WTC11 (cell line): ENCODE data around the gene GPC6. TPM values are rescaled to one million over a fixed set of nuclear protein-coding genes. Genes with fewer than 3 reads are reported as not detected.

Experiments used
- ATAC-seq: fragments of 200-7000 bp; cut with Tn5 transposase; 2 replicates; pipeline ENCODE4 v1.10.0; 2021; ENCODE audit warnings: mild to moderate bottlenecking, moderate library complexity
- CTCF ChIA-PET: fragments of 300-600 bp; sonication (Branson Sonifier 250); formaldehyde crosslinking; loops from one replicate; lab custom pipeline; 2021; ENCODE audit warnings: antibody characterized with exemption; lab: Charles Lee
- POLR2A ChIA-PET: fragments of 350-600 bp; sonication (Branson Sonifier 250); formaldehyde crosslinking; loops from one replicate; lab custom pipeline; 2021; ENCODE audit warnings: antibody characterized with exemption; lab: Charles Lee
- DNase-seq: peaks from one replicate; pipeline ENCODE4 v3.0.0; 2021; ENCODE audit warnings: low spot score
- H3K27ac Mint-ChIP-seq: 2 replicates; pipeline ENCODE4 v1.8.0; 2021; ENCODE audit warnings: mixed read lengths
- H3K27me3 Mint-ChIP-seq: 2 replicates; pipeline ENCODE4 v1.8.0; 2021; ENCODE audit warnings: low read depth, mild to moderate bottlenecking, moderate library complexity, mixed read lengths
- H3K36me3 Mint-ChIP-seq: 2 replicates; pipeline ENCODE4 v1.8.0; 2021; ENCODE audit warnings: mixed read lengths
- H3K4me1 Mint-ChIP-seq: 2 replicates; pipeline ENCODE4 v1.8.0; 2022; ENCODE audit warnings: mixed read lengths
- H3K4me3 Mint-ChIP-seq: 2 replicates; pipeline ENCODE4 v1.8.0; 2021; ENCODE audit warnings: mild to moderate bottlenecking, moderate library complexity, mixed read lengths
- H3K9me3 Mint-ChIP-seq: 2 replicates; pipeline ENCODE4 v1.8.0; 2021; ENCODE audit warnings: mixed read lengths
- CREM ChIP-seq: sonication (generic); formaldehyde crosslinking; IDR thresholded peaks from 2 replicates; pipeline ENCODE4 v1.8.1; 2022; ENCODE audit warnings: mild to moderate bottlenecking, missing genetic modification reagents, moderate library complexity
- FOXK1 ChIP-seq: sonication (generic); formaldehyde crosslinking; IDR thresholded peaks from 2 replicates; pipeline ENCODE4 v1.8.0; 2022; ENCODE audit warnings: mild to moderate bottlenecking, moderate library complexity, missing genetic modification reagents
- JUN ChIP-seq: sonication (generic); formaldehyde crosslinking; IDR thresholded peaks from 2 replicates; pipeline ENCODE4 v1.8.0; 2023; ENCODE audit warnings: mild to moderate bottlenecking, missing genetic modification reagents
- MXD4 ChIP-seq: fragments of 250-450 bp; sonication (Bioruptor Pico); IDR thresholded peaks from 2 replicates; pipeline ENCODE4 v1.8.0; 2021; ENCODE audit warnings: mild to moderate bottlenecking, moderate library complexity, borderline replicate concordance
- NFE2L1 ChIP-seq: sonication (generic); formaldehyde crosslinking; IDR thresholded peaks from 2 replicates; pipeline ENCODE4 v1.8.1; 2023; ENCODE audit warnings: missing genetic modification reagents
- NR1H2 ChIP-seq: sonication (generic); formaldehyde crosslinking; IDR thresholded peaks from 2 replicates; pipeline ENCODE4 v1.9.0; 2021; ENCODE audit warnings: mild to moderate bottlenecking, moderate library complexity, missing genetic modification reagents
- OVOL2 ChIP-seq: fragments of 250-450 bp; sonication (Bioruptor Pico); IDR thresholded peaks from 2 replicates; pipeline ENCODE4 v1.9.0; 2021; ENCODE audit warnings: mild to moderate bottlenecking, borderline replicate concordance
- RORB ChIP-seq: fragments of 250-450 bp; sonication (Bioruptor Pico); IDR thresholded peaks from 2 replicates; pipeline ENCODE4 v1.9.0; 2021; ENCODE audit warnings: mild to moderate bottlenecking
- SOX15 ChIP-seq: fragments of 250-450 bp; sonication (Bioruptor Pico); IDR thresholded peaks from 2 replicates; pipeline ENCODE4 v1.9.0; 2021; ENCODE audit warnings: mild to moderate bottlenecking
- ZNF219 ChIP-seq: sonication (generic); formaldehyde crosslinking; IDR thresholded peaks from 2 replicates; pipeline ENCODE4 v1.8.0; 2023; ENCODE audit warnings: missing genetic modification reagents, mild to moderate bottlenecking, borderline replicate concordance
- ZNF416 ChIP-seq: fragments of 250-450 bp; sonication (Bioruptor Pico); IDR thresholded peaks from 2 replicates; pipeline ENCODE4 v1.9.0; 2021; ENCODE audit warnings: mild to moderate bottlenecking, inconsistent platforms
- ZNF671 ChIP-seq: fragments of 250-450 bp; sonication (Bioruptor Pico); IDR thresholded peaks from 2 replicates; pipeline ENCODE4 v1.8.0; 2021; ENCODE audit warnings: mild to moderate bottlenecking
- total RNA-seq: library from RNA; stranded (reverse); gene quantifications from 3 replicates; pipeline ENCODE4 v1.2.3, GENCODE V29; 2021
- TF ChIP-seq, protein P1 (sequence below): fragments of 250-450 bp; sonication (Bioruptor Pico); IDR thresholded peaks from 2 replicates; pipeline ENCODE4 v1.9.0; 2021; ENCODE audit warnings: mild to moderate bottlenecking, borderline replicate concordance
- TF ChIP-seq, protein P2 (sequence below): sonication (generic); formaldehyde crosslinking; IDR thresholded peaks from 2 replicates; pipeline ENCODE4 v1.8.1; 2023; ENCODE audit warnings: mild to moderate bottlenecking, missing genetic modification reagents
- TF ChIP-seq, protein P3 (sequence below): sonication (generic); formaldehyde crosslinking; IDR thresholded peaks from 2 replicates; pipeline ENCODE4 v1.8.1; 2023; ENCODE audit warnings: mild to moderate bottlenecking, missing genetic modification reagents, moderate library complexity
- TF ChIP-seq, protein P4 (sequence below): sonication (generic); formaldehyde crosslinking; IDR thresholded peaks from 2 replicates; pipeline ENCODE4 v1.8.1; 2023; ENCODE audit warnings: mild to moderate bottlenecking, missing genetic modification reagents, borderline replicate concordance
- TF ChIP-seq, protein P5 (sequence below): sonication (generic); formaldehyde crosslinking; IDR thresholded peaks from 2 replicates; pipeline ENCODE4 v1.8.0; 2022; ENCODE audit warnings: mild to moderate bottlenecking, missing genetic modification reagents
- TF ChIP-seq, protein P6 (sequence below): sonication (generic); formaldehyde crosslinking; IDR thresholded peaks from 2 replicates; pipeline ENCODE4 v1.8.1; 2022; ENCODE audit warnings: mild to moderate bottlenecking, moderate library complexity, missing genetic modification reagents
- TF ChIP-seq, protein P7 (sequence below): sonication (generic); formaldehyde crosslinking; IDR thresholded peaks from 2 replicates; pipeline ENCODE4 v1.8.0; 2023; ENCODE audit warnings: missing genetic modification reagents, mild to moderate bottlenecking, borderline replicate concordance

The GPC6 gene
- total RNA-seq, 1 experiment from 2014 or later = 19.5 TPM

DNA sequence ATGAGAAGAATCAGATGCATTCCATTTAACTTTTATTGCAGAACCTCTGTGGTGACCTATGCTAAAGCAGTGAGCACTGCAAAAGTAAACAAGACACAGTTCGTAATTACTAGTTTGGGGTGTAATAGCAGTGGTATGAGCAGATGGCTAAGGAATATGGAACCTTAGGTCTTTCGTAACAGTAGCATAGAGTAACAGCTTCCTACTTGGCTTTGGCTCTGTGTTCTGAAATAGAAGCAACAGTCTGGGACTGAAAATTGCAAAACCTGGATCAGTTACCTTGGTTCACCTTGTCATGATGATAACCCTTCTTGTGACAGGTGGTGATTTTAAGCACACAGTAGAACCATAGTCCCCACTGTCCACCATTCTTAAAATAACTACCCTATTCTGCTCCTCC lies 303.4 kb downstream of the GPC6 start (continued):
- TF ChIP-seq CREM (CRISPR knock-in tag) = no peak
- TF ChIP-seq, protein P1, sequence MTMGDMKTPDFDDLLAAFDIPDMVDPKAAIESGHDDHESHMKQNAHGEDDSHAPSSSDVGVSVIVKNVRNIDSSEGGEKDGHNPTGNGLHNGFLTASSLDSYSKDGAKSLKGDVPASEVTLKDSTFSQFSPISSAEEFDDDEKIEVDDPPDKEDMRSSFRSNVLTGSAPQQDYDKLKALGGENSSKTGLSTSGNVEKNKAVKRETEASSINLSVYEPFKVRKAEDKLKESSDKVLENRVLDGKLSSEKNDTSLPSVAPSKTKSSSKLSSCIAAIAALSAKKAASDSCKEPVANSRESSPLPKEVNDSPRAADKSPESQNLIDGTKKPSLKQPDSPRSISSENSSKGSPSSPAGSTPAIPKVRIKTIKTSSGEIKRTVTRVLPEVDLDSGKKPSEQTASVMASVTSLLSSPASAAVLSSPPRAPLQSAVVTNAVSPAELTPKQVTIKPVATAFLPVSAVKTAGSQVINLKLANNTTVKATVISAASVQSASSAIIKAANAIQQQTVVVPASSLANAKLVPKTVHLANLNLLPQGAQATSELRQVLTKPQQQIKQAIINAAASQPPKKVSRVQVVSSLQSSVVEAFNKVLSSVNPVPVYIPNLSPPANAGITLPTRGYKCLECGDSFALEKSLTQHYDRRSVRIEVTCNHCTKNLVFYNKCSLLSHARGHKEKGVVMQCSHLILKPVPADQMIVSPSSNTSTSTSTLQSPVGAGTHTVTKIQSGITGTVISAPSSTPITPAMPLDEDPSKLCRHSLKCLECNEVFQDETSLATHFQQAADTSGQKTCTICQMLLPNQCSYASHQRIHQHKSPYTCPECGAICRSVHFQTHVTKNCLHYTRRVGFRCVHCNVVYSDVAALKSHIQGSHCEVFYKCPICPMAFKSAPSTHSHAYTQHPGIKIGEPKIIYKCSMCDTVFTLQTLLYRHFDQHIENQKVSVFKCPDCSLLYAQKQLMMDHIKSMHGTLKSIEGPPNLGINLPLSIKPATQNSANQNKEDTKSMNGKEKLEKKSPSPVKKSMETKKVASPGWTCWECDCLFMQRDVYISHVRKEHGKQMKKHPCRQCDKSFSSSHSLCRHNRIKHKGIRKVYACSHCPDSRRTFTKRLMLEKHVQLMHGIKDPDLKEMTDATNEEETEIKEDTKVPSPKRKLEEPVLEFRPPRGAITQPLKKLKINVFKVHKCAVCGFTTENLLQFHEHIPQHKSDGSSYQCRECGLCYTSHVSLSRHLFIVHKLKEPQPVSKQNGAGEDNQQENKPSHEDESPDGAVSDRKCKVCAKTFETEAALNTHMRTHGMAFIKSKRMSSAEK (CRISPR knock-in tag) = no peak
- TF ChIP-seq, protein P2, sequence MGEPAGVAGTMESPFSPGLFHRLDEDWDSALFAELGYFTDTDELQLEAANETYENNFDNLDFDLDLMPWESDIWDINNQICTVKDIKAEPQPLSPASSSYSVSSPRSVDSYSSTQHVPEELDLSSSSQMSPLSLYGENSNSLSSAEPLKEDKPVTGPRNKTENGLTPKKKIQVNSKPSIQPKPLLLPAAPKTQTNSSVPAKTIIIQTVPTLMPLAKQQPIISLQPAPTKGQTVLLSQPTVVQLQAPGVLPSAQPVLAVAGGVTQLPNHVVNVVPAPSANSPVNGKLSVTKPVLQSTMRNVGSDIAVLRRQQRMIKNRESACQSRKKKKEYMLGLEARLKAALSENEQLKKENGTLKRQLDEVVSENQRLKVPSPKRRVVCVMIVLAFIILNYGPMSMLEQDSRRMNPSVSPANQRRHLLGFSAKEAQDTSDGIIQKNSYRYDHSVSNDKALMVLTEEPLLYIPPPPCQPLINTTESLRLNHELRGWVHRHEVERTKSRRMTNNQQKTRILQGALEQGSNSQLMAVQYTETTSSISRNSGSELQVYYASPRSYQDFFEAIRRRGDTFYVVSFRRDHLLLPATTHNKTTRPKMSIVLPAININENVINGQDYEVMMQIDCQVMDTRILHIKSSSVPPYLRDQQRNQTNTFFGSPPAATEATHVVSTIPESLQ (CRISPR knock-in tag) = no peak

DNA sequence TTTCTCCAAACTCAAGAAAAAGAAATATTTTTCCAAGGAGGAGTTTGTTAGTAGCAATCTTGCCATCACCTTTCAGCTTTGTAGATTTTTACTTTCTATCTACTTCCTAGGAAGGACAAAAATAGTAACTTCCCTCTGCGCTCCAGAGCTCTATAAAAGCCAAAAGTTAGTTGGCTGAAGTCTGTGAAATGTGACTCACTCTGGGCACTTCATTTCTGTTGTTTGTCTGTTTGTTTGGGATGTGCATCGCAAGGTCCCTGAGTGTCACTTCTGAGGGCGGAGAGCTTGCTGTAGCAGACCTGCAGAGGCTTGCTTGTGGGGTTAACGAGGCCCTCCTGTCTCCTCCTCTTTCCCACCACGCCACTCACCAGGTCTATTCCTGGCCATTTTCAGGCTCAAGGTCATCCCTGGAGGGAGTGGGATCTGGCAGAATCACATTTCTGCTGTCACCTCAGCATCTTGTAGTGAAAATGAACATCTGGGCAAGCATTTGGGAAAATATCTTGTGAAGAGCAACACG lies 307.6 kb downstream of the GPC6 start:
- no peak overlapping the region for H3K27ac Mint-ChIP-seq
- peaks cover 32% of the 10 kb centered on the region for H3K4me1 Mint-ChIP-seq
- CTCF ChIA-PET = interaction anchor here (0.6 kb wide), 1 partner anchor 201 kb away, joined by 3 read pairs; no protein-coding TSS in a partner anchor

More for the DNA sequence above, 307.6 kb downstream of the GPC6 start:
- POLR2A ChIA-PET = no interaction called here
- Mint-ChIP-seq H3K9me3 (0 out of 2 replicates have a peak, but pooled peaks cover 6% of the 10 kb centered on the region), H3K36me3 (no peaks in the 10 kb centered on the region), H3K4me3 (no peak overlapping the region), H3K27me3 (no peaks in the 10 kb centered on the region)
- DNase-seq = no peak
- no peak for ATAC-seq
- TF ChIP-seq NR1H2 (CRISPR knock-in tag) = no peak
- no peak for TF ChIP-seq RORB (CRISPR knock-in tag)
- TF ChIP-seq, protein P3, sequence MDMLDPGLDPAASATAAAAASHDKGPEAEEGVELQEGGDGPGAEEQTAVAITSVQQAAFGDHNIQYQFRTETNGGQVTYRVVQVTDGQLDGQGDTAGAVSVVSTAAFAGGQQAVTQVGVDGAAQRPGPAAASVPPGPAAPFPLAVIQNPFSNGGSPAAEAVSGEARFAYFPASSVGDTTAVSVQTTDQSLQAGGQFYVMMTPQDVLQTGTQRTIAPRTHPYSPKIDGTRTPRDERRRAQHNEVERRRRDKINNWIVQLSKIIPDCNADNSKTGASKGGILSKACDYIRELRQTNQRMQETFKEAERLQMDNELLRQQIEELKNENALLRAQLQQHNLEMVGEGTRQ (CRISPR knock-in tag) = no peak
- TF ChIP-seq, protein P4, sequence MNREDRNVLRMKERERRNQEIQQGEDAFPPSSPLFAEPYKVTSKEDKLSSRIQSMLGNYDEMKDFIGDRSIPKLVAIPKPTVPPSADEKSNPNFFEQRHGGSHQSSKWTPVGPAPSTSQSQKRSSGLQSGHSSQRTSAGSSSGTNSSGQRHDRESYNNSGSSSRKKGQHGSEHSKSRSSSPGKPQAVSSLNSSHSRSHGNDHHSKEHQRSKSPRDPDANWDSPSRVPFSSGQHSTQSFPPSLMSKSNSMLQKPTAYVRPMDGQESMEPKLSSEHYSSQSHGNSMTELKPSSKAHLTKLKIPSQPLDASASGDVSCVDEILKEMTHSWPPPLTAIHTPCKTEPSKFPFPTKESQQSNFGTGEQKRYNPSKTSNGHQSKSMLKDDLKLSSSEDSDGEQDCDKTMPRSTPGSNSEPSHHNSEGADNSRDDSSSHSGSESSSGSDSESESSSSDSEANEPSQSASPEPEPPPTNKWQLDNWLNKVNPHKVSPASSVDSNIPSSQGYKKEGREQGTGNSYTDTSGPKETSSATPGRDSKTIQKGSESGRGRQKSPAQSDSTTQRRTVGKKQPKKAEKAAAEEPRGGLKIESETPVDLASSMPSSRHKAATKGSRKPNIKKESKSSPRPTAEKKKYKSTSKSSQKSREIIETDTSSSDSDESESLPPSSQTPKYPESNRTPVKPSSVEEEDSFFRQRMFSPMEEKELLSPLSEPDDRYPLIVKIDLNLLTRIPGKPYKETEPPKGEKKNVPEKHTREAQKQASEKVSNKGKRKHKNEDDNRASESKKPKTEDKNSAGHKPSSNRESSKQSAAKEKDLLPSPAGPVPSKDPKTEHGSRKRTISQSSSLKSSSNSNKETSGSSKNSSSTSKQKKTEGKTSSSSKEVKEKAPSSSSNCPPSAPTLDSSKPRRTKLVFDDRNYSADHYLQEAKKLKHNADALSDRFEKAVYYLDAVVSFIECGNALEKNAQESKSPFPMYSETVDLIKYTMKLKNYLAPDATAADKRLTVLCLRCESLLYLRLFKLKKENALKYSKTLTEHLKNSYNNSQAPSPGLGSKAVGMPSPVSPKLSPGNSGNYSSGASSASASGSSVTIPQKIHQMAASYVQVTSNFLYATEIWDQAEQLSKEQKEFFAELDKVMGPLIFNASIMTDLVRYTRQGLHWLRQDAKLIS (CRISPR knock-in tag) = no peak
- TF ChIP-seq, protein P5, sequence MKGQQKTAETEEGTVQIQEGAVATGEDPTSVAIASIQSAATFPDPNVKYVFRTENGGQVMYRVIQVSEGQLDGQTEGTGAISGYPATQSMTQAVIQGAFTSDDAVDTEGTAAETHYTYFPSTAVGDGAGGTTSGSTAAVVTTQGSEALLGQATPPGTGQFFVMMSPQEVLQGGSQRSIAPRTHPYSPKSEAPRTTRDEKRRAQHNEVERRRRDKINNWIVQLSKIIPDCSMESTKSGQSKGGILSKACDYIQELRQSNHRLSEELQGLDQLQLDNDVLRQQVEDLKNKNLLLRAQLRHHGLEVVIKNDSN (CRISPR knock-in tag) = no peak
- no peak for TF ChIP-seq ZNF219 (CRISPR knock-in tag)
- TF ChIP-seq, protein P6, sequence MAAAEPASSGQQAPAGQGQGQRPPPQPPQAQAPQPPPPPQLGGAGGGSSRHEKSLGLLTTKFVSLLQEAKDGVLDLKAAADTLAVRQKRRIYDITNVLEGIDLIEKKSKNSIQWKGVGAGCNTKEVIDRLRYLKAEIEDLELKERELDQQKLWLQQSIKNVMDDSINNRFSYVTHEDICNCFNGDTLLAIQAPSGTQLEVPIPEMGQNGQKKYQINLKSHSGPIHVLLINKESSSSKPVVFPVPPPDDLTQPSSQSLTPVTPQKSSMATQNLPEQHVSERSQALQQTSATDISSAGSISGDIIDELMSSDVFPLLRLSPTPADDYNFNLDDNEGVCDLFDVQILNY (CRISPR knock-in tag) = no peak
- no peak for TF ChIP-seq MXD4
- TF ChIP-seq ZNF416 (CRISPR knock-in tag) = no peak
- TF ChIP-seq ZNF671 (CRISPR knock-in tag) = no peak
- TF ChIP-seq FOXK1 (CRISPR knock-in tag) = no peak
- no peak for TF ChIP-seq JUN (CRISPR knock-in tag)
- no peak for TF ChIP-seq NFE2L1 (CRISPR knock-in tag)
- no peak for TF ChIP-seq OVOL2
- no peak for TF ChIP-seq SOX15
- TF ChIP-seq, protein P7, sequence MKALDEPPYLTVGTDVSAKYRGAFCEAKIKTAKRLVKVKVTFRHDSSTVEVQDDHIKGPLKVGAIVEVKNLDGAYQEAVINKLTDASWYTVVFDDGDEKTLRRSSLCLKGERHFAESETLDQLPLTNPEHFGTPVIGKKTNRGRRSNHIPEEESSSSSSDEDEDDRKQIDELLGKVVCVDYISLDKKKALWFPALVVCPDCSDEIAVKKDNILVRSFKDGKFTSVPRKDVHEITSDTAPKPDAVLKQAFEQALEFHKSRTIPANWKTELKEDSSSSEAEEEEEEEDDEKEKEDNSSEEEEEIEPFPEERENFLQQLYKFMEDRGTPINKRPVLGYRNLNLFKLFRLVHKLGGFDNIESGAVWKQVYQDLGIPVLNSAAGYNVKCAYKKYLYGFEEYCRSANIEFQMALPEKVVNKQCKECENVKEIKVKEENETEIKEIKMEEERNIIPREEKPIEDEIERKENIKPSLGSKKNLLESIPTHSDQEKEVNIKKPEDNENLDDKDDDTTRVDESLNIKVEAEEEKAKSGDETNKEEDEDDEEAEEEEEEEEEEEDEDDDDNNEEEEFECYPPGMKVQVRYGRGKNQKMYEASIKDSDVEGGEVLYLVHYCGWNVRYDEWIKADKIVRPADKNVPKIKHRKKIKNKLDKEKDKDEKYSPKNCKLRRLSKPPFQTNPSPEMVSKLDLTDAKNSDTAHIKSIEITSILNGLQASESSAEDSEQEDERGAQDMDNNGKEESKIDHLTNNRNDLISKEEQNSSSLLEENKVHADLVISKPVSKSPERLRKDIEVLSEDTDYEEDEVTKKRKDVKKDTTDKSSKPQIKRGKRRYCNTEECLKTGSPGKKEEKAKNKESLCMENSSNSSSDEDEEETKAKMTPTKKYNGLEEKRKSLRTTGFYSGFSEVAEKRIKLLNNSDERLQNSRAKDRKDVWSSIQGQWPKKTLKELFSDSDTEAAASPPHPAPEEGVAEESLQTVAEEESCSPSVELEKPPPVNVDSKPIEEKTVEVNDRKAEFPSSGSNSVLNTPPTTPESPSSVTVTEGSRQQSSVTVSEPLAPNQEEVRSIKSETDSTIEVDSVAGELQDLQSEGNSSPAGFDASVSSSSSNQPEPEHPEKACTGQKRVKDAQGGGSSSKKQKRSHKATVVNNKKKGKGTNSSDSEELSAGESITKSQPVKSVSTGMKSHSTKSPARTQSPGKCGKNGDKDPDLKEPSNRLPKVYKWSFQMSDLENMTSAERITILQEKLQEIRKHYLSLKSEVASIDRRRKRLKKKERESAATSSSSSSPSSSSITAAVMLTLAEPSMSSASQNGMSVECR (CRISPR knock-in tag) = no peak
